ENCODE measurements around the gene CD55. TPM values are rescaled to one million over a fixed set of nuclear protein-coding genes. Genes with fewer than 3 reads are reported as not detected.

CD55 gene
- total RNA-seq, 1 experiment from 2014 or later: 17.3 TPM

GRCh38 chr1:207365063-207365462, 43.6 kb downstream of the CD55 start:
- no peak overlapping the region for H2BK15ac ChIP-seq (ENCODE audit: low read depth, low read length)
- H3K79me2 ChIP-seq (ENCODE audit: insufficient read depth, low read length): no peaks in the 10 kb centered on the region
- H3K27ac ChIP-seq (ENCODE audit: insufficient read length, low read depth, low read length): no peak overlapping the region
- no peaks in the 10 kb centered on the region for H3K36me3 Mint-ChIP-seq (ENCODE audit: insufficient read depth in 1 of 3, low read depth in 3 of 3)
- no peak overlapping the region for H4K5ac ChIP-seq (ENCODE audit: insufficient read length, low read depth, low read length)
- no peak overlapping the region for H3T11ph ChIP-seq (ENCODE audit: low read length)
- H3K4me3 Mint-ChIP-seq: no peak overlapping the region
- no CpG with 5 or more reads among the region's 2 CpGs for WGBS (ENCODE audit: extremely low coverage, insufficient read length, low lambda C conversion rate)
- H2BK120ac ChIP-seq (ENCODE audit: low read depth, low read length, poor library complexity, severe bottlenecking): no peak overlapping the region
- H3K9me3 ChIP-seq (ENCODE audit: control insufficient read depth, low read depth, low read length): no peaks in the 10 kb centered on the region
- no peaks in the 10 kb centered on the region for H3K4me1 ChIP-seq (ENCODE audit: insufficient read depth, low read length)
- no peaks in the 10 kb centered on the region for H3K9me3 Mint-ChIP-seq
- H3K18ac ChIP-seq (ENCODE audit: insufficient read length, low read depth, low read length): no peak overlapping the region
- H4K20me1 ChIP-seq (ENCODE audit: control insufficient read depth, insufficient read depth, insufficient read length): no peaks in the 10 kb centered on the region
- no peaks in the 10 kb centered on the region for H3K4me1 Mint-ChIP-seq
- H4K8ac ChIP-seq (replicated peaks; ENCODE audit: insufficient read length, low read depth, low read length): no peak overlapping the region
- DNase-seq: no peak
- no peaks in the 10 kb centered on the region for H3K23me2 ChIP-seq (ENCODE audit: insufficient read length, low read depth, low read length, poor library complexity, severe bottlenecking)
- no peak overlapping the region for H2AFZ ChIP-seq (ENCODE audit: low read length)
- no peaks in the 10 kb centered on the region for H3K27me3 Mint-ChIP-seq (ENCODE audit: low read depth)
- no peak overlapping the region for H3K4me2 ChIP-seq (ENCODE audit: insufficient read depth, insufficient read length, low read length)
- H3K27me3 ChIP-seq (ENCODE audit: insufficient read depth, low read length): no peaks in the 10 kb centered on the region
- no peak overlapping the region for H3K4ac ChIP-seq (ENCODE audit: low read depth, low read length)
- no peak overlapping the region for H2AK5ac ChIP-seq (ENCODE audit: insufficient read length, low read length)
- no peak overlapping the region for H3K23ac ChIP-seq (ENCODE audit: insufficient read length, low read depth, low read length)
- H4K91ac ChIP-seq (ENCODE audit: insufficient read length, low read depth, low read length): no peak overlapping the region
- no peak overlapping the region for H3K27ac Mint-ChIP-seq
- H2BK5ac ChIP-seq (ENCODE audit: insufficient read length, low read length): no peak overlapping the region
- no peak for TF ChIP-seq CTCF (conservative IDR thresholded peaks at IDR 0.05)
- H3K56ac ChIP-seq (ENCODE audit: insufficient read length, low read depth, low read length): no peak overlapping the region
- no peaks in the 10 kb centered on the region for H3K79me1 ChIP-seq (ENCODE audit: insufficient read depth, low read depth, low read length, poor library complexity, severe bottlenecking)
- no peak overlapping the region for H3K9ac ChIP-seq (ENCODE audit: extremely low read depth, insufficient read length, low read length)
- no peak overlapping the region for H2BK12ac ChIP-seq (ENCODE audit: insufficient read length, low read depth, low read length)
- H2BK20ac ChIP-seq (ENCODE audit: low read depth, low read length, poor library complexity, severe bottlenecking): no peak overlapping the region
- H3K14ac ChIP-seq (ENCODE audit: insufficient read depth, low read length): no peak overlapping the region
